Activated CD4-positive, alpha-beta T cell treated with anti-CD3 and anti-CD28 coated beads for 48 hours (primary cell): ENCODE results near the gene RHNO1.

Experiments
- DNase-seq: peaks from one replicate; pipeline ENCODE4 v3.0.0-alpha.2; 2020

The RHNO1 gene

DNA sequence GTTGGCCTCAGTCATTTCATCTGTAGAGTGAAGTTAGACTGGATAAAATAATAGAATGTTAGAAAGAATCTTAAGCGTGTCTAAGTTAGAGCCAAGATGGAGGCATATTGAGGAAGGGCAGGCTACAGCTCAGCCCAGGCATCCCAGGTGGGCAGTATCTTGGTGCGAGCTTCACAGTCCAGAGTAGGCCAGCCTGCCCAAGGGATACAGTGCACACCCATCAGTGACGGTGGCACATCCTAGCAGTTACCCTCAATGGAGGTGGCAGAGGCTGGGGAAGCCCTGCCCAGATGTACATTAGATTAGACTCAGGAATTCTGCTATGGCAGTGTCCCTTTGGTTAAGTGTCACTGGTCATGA is 35.2 kb downstream of the RHNO1 start:
- DNase-seq: no peak

DNA sequence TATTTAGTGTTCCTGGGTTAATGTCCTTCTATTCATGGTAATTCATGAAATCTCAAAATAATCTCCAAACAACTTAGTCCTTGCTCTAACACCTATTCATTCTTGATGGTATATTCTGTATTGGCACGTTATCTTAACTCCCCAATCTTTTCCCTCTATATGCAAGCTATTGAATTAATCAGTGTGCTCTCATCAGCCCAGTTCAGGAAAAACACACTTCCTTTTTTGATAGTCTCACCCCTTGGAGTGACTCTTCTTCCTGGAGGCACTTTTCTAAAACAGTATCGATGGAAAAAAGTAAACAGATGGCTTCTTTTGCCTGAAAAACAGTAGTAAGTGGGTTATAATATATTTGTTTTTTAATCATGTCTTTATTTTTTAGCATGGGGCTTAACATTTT is 42.2 kb downstream of the RHNO1 start:
- no peak for DNase-seq

DNA sequence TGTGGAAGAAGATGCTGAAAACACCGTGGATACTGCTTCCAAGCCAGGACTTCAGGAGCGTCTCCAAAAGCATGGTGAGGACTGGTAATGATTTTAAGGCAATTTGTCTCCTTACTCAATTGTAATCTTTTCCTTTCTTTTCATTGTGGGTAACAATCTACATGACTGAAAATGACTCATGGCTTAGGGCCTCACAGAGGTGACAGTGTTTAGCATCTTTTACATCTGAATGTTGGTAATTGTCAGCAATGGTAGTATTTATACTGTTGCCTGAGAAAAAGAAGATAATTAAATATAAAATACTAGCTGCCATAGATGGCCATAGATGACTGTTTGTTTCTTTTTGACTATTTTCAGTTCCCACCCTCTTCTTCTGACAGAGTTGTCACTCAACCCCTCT is 45.3 kb downstream of the RHNO1 start:
- DNase-seq: no peak

GRCh38 chr12:2923057-2923456 is 46.0 kb downstream of the RHNO1 start:
- DNase-seq: no peak

- DNase-seq: no peak
Measured at GRCh38 chr12:2924019-2924418, 47.0 kb downstream of the RHNO1 start.

DNA sequence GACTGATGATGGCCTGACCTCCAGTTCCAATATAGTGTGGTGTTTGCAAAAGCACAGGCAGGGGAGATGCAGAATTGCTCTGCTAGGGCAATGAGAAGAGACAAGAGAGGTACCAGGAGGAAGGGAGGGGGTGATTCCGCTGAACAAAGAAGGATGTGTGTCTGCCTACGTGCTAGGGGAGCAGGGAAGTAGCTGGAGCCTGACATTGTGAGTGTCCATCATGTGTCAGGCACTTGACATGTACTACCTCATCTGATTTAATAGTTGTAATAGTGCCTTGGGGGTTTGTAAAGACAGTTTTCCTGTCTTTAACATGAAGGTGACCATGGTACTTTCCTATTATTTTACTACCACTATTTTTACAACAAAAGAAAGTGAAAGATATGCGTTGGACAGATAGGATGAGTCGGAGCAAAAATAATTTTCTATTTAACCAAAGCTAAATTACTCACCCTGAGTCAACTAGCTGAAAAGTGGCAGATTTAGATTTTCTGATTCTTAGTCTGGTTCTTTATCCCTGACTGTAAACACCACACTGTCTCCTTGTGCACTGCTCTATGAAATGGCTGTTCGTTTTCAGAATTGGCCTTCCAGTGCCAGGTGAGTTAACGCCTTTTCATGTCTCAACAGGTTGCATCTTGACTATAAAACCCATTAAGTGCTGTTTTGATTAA is 48.4 kb downstream of the RHNO1 start:
- no peak for DNase-seq

DNA sequence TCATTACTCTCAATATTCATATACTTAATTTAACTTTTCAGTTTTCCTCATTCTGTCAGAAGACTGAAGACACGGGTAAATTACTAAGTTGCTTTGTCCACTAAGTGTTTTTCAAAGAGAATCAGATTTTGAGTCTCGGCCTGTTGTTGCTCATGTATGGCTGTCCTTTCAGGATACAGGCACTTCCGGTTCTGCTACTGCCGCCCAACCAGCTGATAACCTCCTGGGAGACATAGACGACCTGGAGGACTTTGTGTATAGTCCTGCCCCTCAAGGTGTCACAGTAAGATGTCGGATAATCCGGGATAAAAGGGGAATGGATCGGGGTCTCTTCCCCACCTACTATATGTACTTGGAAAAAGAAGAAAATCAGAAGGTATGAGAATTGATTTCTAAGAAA is 53.8 kb downstream of the RHNO1 start:
- no peak for DNase-seq

DNA sequence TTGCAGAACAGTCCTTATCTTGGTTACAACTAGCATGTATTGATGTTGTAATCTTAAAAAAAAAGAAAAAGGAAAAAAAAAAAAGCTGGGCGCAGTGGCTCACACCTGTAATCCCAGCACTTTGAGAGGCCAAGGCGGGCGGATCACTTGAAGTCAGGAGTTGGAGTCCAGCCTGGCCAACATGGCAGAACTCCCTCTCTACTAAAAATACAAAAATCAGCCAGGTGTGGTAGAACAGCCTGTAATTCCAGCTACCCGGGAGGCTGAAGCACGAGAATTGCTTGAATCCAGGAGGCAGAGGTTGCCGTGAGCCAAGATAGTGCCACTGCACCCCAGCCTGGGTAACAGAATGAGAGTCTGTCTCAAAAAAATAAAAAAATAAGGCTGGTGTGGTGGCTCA is 56.6 kb downstream of the RHNO1 start:
- DNase-seq: no peak

- DNase-seq: no peak
Measured at GRCh38 chr12:2934371-2934770, 57.3 kb downstream of the RHNO1 start.

DNA sequence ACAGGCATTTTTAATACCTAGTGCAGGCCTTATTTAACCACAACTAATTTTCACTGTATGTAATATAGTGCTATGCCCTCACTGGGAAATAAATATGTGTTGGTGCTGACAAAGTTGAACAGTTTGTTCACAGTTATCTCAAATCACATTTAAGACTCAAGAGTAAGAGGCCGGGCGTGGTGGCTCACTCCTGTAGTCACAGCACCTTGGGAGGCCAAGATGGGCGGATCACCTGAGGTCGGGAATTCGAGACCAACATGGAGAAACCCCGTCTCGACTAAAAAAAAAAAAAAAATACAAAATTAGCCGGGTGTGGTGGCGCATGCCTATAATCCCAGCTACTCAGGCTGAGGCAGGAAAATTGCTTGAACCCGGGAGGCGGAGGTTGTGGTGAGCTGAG is 59.3 kb downstream of the RHNO1 start:
- DNase-seq: no peak

GRCh38 chr12:2937500-2937899 is 60.5 kb downstream of the RHNO1 start:
- no peak for DNase-seq
